Natural killer cell treated with Interleukin-12 subunit alpha and Interleukin-12 subunit beta and Interleukin-15 and Interleukin-18, amount 100 ng/mL, for 72 hours (primary cell): ENCODE results near the gene NPLOC4. TPM values are rescaled to one million over a fixed set of nuclear protein-coding genes. Genes with fewer than 3 reads are reported as not detected.

Source experiments
- ATAC-seq, 2 donors: fragments of 150-1000 bp; cut with Tn5 transposase in 1 of 2; sonication (Bioruptor Pico), chemical (Tn5 transposase) in 1 of 2; 2 replicates each; pipeline ENCODE4 v1.10.0; 2021
- DNase-seq: peaks from one replicate; pipeline ENCODE4 v3.0.0; 2022; ENCODE audit warnings: low spot score
- H3K27ac Mint-ChIP-seq, 2 donors: 1 replicate in 1 of 2; 2 replicates in 1 of 2; pipeline ENCODE4 v1.8.0; 2022; ENCODE audit warnings: mixed read lengths in 2 of 2, mild to moderate bottlenecking in 1 of 2, moderate library complexity in 1 of 2
- H3K27me3 Mint-ChIP-seq, 2 donors: 1 replicate in 1 of 2; 2 replicates in 1 of 2; pipeline ENCODE4 v1.8.0; 2022; ENCODE audit warnings: mixed read lengths in 2 of 2
- H3K36me3 Mint-ChIP-seq: one replicate; pipeline ENCODE4 v1.8.0; 2022; ENCODE audit warnings: mixed read lengths
- H3K4me1 Mint-ChIP-seq, 2 donors: 1 replicate in 1 of 2; 2 replicates in 1 of 2; pipeline ENCODE4 v1.8.0; 2022; ENCODE audit warnings: low read depth in 2 of 2, mixed read lengths in 2 of 2, mild to moderate bottlenecking in 1 of 2
- H3K4me3 Mint-ChIP-seq: one replicate; pipeline ENCODE4 v1.8.0; 2022; ENCODE audit warnings: mixed read lengths
- H3K9me3 Mint-ChIP-seq: 2 replicates; pipeline ENCODE4 v1.8.0; 2022; ENCODE audit warnings: mixed read lengths
- total RNA-seq, 2 donors: library from RNA; stranded (reverse); gene quantifications; one replicate each; pipeline ENCODE4 v1.2.3, GENCODE V29; 2022

The NPLOC4 gene
- total RNA-seq, 2 donors from 2014 or later = 161 to 174 TPM

DNA sequence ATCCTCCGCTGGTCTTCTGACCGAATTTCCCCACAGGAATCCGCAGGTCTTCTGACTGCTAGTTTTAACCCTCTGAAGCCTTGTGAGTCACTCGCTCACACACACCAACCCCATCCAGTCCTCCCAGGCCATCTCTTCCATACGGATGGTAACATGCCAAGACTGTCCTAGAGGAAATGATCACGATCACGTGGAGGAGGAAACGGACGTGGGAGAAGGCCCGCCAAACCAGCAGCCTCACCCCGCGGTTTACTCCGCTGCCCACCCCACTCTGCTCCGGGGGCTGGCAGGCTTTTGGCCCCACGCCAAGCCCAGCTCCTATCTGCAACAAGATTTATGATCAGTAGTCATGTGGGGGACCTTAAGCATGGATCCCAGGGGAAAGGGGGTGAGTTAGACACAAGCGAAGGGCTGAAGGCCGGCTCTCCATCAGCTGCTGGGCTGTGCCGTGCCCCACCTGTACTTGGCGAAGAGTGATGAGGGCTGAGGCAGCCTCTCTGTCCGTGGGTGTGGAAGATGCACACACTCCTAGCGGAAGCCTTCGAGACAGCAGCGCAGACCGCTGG is 83.2 kb downstream of the NPLOC4 start:
- Mint-ChIP-seq H3K27me3 (no peaks in the 10 kb centered on the region), H3K9me3 (no peaks in the 10 kb centered on the region), H3K36me3 (no peaks in the 10 kb centered on the region), H3K27ac (peak overlapping the region; percentile 83 to 90), H3K4me1 (peaks cover 25 to 29% of the 10 kb centered on the region in 2 donors), H3K4me3 (peak overlapping the region; percentile 91)
- peak; percentile 44 for DNase-seq
- ATAC-seq = no peak

DNA sequence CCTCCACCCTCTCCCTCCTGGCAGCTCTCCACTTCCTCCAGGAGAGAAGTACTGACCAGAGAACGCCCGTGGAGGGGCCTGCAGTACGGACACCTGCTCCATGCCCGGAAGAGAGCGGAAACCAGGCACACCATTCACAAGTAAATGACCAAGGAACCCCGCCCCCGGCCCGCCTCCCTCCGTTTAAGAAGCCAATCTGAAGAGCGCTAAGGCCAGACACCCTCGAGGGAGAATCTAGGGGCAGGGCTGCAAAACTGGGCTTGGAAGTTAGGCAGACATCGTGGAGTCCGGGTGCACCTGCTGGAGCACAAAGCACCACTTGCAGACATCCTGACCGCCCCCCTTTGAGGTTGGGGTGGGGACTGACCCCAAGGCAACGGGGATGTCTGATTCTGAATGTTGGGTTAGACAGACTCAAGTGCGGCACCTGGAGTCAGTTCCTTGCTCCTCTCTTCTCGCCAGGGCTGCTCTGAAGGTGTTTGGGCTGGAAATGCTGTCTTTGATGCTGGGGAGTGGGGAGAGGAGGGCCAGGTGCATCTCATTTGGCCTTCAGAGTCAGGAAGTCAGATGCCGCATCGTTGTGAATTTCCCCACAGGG is 83.8 kb downstream of the NPLOC4 start:
- Mint-ChIP-seq H3K27ac (peak overlapping the region; percentile 83 to 90), H3K27me3 (no peaks in the 10 kb centered on the region), H3K4me1 (peaks cover 25 to 29% of the 10 kb centered on the region in 2 donors), H3K9me3 (no peaks in the 10 kb centered on the region), H3K4me3 (peak overlapping the region; percentile 91), H3K36me3 (no peaks in the 10 kb centered on the region)
- peak; percentile 75 for DNase-seq
- ATAC-seq = peak; percentile 78 to 83

DNA sequence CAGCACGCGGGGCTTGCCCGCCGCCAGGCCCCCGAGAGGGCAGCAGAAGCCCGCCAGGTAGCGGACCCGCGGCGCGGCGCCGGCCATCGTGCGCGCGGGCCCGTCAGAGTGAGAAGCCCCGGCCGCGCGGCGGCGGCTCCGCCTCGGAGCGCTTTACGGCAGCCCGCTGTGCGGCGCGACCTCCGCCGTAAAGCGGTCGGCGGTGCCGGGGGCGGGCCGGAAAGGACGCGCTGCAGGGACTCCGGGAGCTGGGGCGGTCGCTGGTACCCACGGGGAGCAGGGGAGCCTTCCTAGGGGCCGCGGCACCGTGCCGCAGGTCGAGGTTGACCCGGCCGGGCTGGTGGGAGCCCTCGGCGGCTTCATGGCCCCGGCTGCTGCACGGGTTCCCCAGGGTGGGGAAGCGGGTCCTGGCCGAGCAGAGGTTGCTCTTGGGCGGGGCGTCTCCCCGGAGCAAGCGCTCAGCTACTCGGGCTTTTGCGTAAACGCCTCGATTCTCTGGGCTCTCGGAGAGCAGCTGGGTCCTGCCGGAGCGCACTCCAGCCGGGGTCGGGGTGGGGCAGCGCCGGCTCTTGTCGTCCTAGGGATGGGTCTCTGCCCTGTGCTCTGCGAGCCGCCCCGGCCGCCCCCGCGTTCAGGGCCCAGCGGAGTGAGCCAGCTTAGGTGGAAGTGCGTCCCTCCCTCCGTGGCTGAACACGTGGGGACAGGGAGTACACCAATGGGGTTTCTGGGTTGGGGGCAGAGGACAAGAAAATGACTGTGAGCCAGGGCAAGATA is 84.5 kb downstream of the NPLOC4 start, which contains the start of gene FAAP100:
Gene FAAP100, minus strand, starts transcription at position 110 of the 774 bp plus-strand sequence. Its CDS starts 23 bp downstream, at position 87.
- no peaks in the 10 kb centered on the region for H3K36me3 Mint-ChIP-seq
- H3K27me3 Mint-ChIP-seq = no peaks in the 10 kb centered on the region
- peak; percentile 82 to 86 for ATAC-seq
- peak; percentile 91 for DNase-seq
- peak within 1 kb of the TSS; percentile 91 for H3K4me3 Mint-ChIP-seq
- peaks cover 25 to 29% of the 10 kb centered on the region in 2 donors for H3K4me1 Mint-ChIP-seq
- no peaks in the 10 kb centered on the region for H3K9me3 Mint-ChIP-seq
- H3K27ac Mint-ChIP-seq = peak within 1 kb of the TSS; percentile 83 to 90

GRCh38 chr17:81551458-81552243 is 85.3 kb downstream of the NPLOC4 start:
- Mint-ChIP-seq H3K36me3 (no peaks in the 10 kb centered on the region), H3K9me3 (no peaks in the 10 kb centered on the region), H3K27me3 (no peaks in the 10 kb centered on the region), H3K27ac (peak overlapping the region in 1 of 2 donors; percentile 16), H3K4me1 (peaks cover 25 to 29% of the 10 kb centered on the region in 2 donors), H3K4me3 (peak overlapping the region; percentile 89)
- ATAC-seq (peak in 1 of 2 donors; percentile 60), DNase-seq (peak; percentile 58)

GRCh38 chr17:81550830-81551457 is 86.0 kb downstream of the NPLOC4 start:
- no peaks in the 10 kb centered on the region for H3K27me3 Mint-ChIP-seq
- no peaks in the 10 kb centered on the region for H3K9me3 Mint-ChIP-seq
- peaks cover 25 to 29% of the 10 kb centered on the region in 2 donors for H3K4me1 Mint-ChIP-seq
- no peak for ATAC-seq
- H3K36me3 Mint-ChIP-seq = no peaks in the 10 kb centered on the region
- peak; percentile 44 for DNase-seq
- peak overlapping the region; percentile 89 for H3K4me3 Mint-ChIP-seq
- peak overlapping the region in 1 of 2 donors; percentile 16 for H3K27ac Mint-ChIP-seq

DNA sequence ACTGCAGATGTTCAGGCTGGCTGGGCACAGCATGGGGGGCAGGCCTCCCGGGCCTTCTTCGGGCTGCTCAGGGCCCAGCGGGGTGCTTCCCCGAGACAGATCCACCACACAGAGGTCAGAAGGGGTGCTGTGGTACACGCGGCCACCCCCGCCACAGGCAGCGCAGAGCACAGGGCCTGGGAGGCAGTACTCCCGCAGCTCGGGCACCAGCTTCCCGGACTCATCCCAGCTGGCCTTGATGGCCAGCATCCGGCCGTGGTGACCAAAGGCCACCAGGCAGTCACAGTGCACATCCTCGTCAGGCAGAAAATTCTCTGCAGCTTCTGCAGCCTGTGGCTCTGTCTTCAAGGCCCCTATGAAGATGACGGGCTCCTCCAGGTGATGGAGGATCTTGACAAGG is 86.6 kb downstream of the NPLOC4 start:
- no peaks in the 10 kb centered on the region for H3K36me3 Mint-ChIP-seq
- H3K27ac Mint-ChIP-seq = peak overlapping the region in 1 of 2 donors; percentile 37
- no peaks in the 10 kb centered on the region for H3K27me3 Mint-ChIP-seq
- no peak for DNase-seq
- ATAC-seq = no peak
- H3K9me3 Mint-ChIP-seq = no peaks in the 10 kb centered on the region
- peaks cover 25 to 29% of the 10 kb centered on the region in 2 donors for H3K4me1 Mint-ChIP-seq
- H3K4me3 Mint-ChIP-seq = peak overlapping the region; percentile 89

DNA sequence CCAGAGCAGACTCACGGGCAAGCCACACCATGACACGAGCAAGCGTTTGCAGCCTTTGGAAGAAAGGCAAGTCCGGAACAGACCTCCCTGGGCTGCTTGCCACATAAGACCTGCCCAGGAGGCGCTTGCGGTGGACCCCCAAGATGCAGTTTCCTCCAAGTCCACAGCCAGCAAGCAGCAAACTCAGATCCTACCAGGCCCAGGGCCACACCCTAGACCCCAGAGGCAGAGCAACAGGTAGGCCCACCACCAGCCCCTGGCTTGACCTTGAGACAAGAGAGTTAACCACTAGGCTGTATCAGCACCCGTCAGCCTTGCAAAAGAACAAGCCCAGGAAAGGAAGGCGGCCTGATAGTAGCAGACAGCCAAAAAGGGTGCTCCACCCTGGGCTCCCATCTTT is 87.1 kb downstream of the NPLOC4 start:
- Mint-ChIP-seq H3K4me3 (peak overlapping the region; percentile 89), H3K9me3 (no peaks in the 10 kb centered on the region), H3K27ac (peak overlapping the region in 1 of 2 donors; percentile 37), H3K4me1 (peaks cover 25 to 29% of the 10 kb centered on the region in 2 donors), H3K27me3 (no peaks in the 10 kb centered on the region), H3K36me3 (no peaks in the 10 kb centered on the region)
- ATAC-seq = no peak
- no peak for DNase-seq

DNA sequence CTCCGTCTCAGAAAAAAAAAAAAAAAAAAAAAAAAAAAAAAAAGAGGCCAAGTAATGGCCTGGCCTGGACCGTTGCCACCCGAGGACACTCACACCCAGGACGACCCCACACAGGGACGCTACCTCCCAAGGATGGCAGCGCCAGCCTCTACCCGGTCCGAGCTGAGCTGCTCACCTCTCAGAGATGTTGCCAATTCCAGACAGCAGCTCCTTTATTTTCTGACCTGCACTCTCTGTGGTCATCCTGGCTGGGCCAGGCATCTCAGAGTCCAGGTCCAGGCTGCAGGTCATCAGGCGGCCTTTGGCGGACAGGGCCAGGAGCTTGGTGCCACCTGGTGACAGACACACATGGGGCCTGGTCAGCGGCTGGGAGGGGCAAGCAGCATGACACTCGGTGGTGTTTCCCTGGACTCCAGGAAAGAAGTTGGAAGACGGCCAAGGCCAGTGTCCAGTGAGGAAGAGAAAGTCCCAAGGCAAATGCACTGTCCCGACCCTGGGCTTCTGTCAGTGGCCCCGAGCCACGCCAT is 87.8 kb downstream of the NPLOC4 start:
- no peak overlapping the region for H3K4me3 Mint-ChIP-seq
- H3K27me3 Mint-ChIP-seq = no peaks in the 10 kb centered on the region
- DNase-seq (no peak), ATAC-seq (no peak)
- no peaks in the 10 kb centered on the region for H3K36me3 Mint-ChIP-seq
- no peaks in the 10 kb centered on the region for H3K9me3 Mint-ChIP-seq
- H3K4me1 Mint-ChIP-seq = peaks cover 21 to 26% of the 10 kb centered on the region in 2 donors
- peak overlapping the region in 1 of 2 donors; percentile 37 for H3K27ac Mint-ChIP-seq

DNA sequence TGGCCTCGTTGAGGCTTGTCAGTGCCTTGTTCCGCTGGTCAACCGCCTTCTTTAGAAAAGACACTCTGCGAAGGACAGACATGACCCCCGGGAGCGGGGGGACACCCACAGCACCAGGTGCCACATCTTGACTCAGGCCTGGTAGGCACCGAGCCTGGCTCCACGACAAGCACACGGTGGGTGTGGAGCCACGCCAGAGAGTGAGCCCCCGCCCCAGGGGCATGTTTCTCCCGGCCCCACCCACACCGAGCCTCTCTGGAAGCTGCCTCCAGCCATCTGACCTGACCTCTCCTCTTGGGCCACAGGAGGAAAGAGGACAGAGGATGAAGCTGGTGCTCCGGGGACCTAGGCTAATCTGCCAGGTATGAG is 89.3 kb downstream of the NPLOC4 start:
- H3K36me3 Mint-ChIP-seq = no peaks in the 10 kb centered on the region
- H3K27ac Mint-ChIP-seq = no peak overlapping the region
- DNase-seq (no peak), ATAC-seq (no peak)
- H3K27me3 Mint-ChIP-seq = no peaks in the 10 kb centered on the region
- H3K9me3 Mint-ChIP-seq = no peaks in the 10 kb centered on the region
- peaks cover 10 to 13% of the 10 kb centered on the region in 2 donors for H3K4me1 Mint-ChIP-seq
- H3K4me3 Mint-ChIP-seq = no peak overlapping the region

GRCh38 chr17:81546906-81547613 is 89.9 kb downstream of the NPLOC4 start:
- no peaks in the 10 kb centered on the region for H3K27me3 Mint-ChIP-seq
- H3K36me3 Mint-ChIP-seq = no peaks in the 10 kb centered on the region
- H3K4me3 Mint-ChIP-seq = no peak overlapping the region
- no peaks in the 10 kb centered on the region for H3K9me3 Mint-ChIP-seq
- H3K27ac Mint-ChIP-seq = no peak overlapping the region
- DNase-seq = no peak
- peaks cover 10 to 13% of the 10 kb centered on the region in 2 donors for H3K4me1 Mint-ChIP-seq
- no peak for ATAC-seq

DNA sequence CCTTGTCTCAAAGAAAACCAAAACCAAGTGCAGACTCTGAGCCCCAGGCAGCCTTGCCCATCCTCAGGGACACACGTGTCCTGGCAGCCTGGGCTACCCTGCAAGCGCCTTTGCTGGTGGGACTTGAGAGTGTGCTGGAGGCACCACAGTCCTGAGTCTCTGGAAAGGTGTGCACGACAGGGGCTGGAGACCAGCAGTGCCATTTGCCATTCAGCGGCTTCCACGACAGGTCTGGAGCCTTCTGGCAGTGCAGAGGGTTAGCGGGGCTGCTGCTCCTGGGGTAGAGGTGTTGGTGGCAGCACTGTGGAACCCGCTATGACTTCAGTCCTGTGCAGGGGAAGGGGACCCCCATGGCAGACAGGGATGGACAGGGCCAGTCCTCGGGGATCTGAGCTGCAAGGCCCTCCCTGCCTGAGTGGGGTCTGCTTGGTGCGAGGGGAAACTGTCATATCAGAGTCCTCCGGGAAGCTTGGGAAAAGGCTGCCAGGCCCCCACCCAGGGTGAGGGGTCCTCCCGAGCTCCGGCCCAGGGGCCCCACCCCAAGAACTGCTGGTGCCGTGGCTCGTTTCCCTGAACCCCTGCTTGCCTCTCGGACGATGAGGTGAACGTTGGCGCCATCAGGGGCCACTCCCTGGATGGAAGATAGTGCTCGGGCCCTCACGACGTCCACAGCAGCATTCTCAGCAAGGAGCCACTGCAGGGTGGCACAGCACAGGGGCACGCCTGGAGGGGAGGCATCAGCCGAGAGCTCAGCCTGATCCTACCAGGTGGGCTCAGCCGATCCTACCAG is 91.6 kb downstream of the NPLOC4 start:
- ATAC-seq (no peak), DNase-seq (no peak)
- H3K27ac Mint-ChIP-seq = no peak overlapping the region
- no peaks in the 10 kb centered on the region for H3K27me3 Mint-ChIP-seq
- no peak overlapping the region for H3K4me3 Mint-ChIP-seq
- H3K9me3 Mint-ChIP-seq = no peaks in the 10 kb centered on the region
- H3K36me3 Mint-ChIP-seq = no peaks in the 10 kb centered on the region
- peaks cover 7% of the 10 kb centered on the region in 2 donors for H3K4me1 Mint-ChIP-seq
